Measurements from ENCODE around the gene EYS. TPM values are rescaled to one million over a fixed set of nuclear protein-coding genes. Genes with fewer than 3 reads are reported as not detected.

Gene EYS
- total and polyA plus RNA-seq, 2 of the 8 experiments (the other 6 are each of a cell fraction or from before 2014, with no cell fraction given): 0.05 to 0.13 TPM

DNA sequence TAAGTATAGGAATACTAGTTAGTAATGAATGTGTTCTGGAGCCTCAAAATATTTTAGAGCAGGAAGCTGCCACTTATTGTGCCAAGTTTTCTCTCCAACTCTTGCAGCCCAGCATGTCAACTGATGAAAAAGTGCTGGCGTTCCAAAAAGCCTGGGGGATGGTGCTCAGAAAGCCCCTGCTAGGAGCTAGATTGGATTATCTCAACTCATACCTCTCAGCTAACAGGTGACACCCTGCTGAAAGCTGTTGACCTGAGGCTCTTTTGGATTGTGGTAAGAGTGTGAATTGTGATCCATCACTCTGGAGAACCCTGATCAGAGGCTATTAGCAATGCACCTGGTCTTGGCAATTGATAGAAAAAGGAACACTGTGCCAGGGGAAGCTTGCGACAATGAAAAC is 580.4 kb downstream of the EYS start:
- DNase-seq (ENCODE audit: low read depth in 1 of 2, low spot score in 2 of 2) (no peak), FAIRE-seq (no peak)
- Histone ChIP-seq H4K5ac (ENCODE audit: insufficient read length, low read depth, low read length) (no peak overlapping the region), H4K91ac (replicated peaks; ENCODE audit: insufficient read length, low read length) (no peak overlapping the region), H4K20me1 (replicated peaks in 1 of 2; ENCODE audit: control insufficient read depth in 1 of 2, insufficient read depth in 2 of 2, low read length in 2 of 2) (no peaks in the 10 kb centered on the region), H3K79me2 (ENCODE audit: control insufficient read depth in 1 of 2, insufficient read depth in 2 of 2, low read length in 2 of 2) (no peaks in the 10 kb centered on the region), H3K56ac (replicated peaks; ENCODE audit: insufficient read length, low read depth, low read length) (no peak overlapping the region), H3K9me3 (ENCODE audit: insufficient read depth in 2 of 2, low read depth in 1 of 2, low read length in 1 of 2) (no peaks in the 10 kb centered on the region), H3K4me1 (replicated peaks in 1 of 4; ENCODE audit: control insufficient read depth in 3 of 4, insufficient read depth in 4 of 4, low read length in 3 of 4) (no peaks in the 10 kb centered on the region), H3K4me2 (ENCODE audit: insufficient read depth in 1 of 2, low read depth in 2 of 2, low read length in 2 of 2) (no peak overlapping the region), H3K14ac (ENCODE audit: insufficient read length) (no peak overlapping the region), H3K9ac (replicated peaks in 1 of 4; ENCODE audit: extremely low read depth in 1 of 4, low read depth in 3 of 4, low read length in 3 of 4) (no peak overlapping the region), H3K27me3 (replicated peaks in 1 of 4; ENCODE audit: control insufficient read depth in 3 of 4, extremely low read depth in 1 of 4, insufficient read depth in 3 of 4, low read length in 3 of 4) (no peaks in the 10 kb centered on the region), H2BK5ac (ENCODE audit: low read depth, low read length) (no peak overlapping the region), H2AFZ (ENCODE audit: low read length) (no peak overlapping the region), H3K23ac (ENCODE audit: insufficient read length) (no peak overlapping the region), H3K27ac (ENCODE audit: low read depth, low read length) (no peak overlapping the region), H3K4me3 (ENCODE audit: extremely low read depth in 1 of 4, insufficient read depth in 2 of 4, low read depth in 3 of 4, low read length in 4 of 4) (no peak overlapping the region), H4K8ac (ENCODE audit: extremely low read depth, insufficient read depth, low read length) (no peak overlapping the region), H3K18ac (ENCODE audit: extremely low read depth, low read length) (no peak overlapping the region), H3K36me3 (ENCODE audit: control insufficient read depth in 2 of 4, insufficient read depth in 4 of 4, low read length in 3 of 4) (no peaks in the 10 kb centered on the region), H2BK12ac (ENCODE audit: low read depth, low read length) (no peak overlapping the region), H2BK20ac (ENCODE audit: low read length) (no peak overlapping the region), H3K79me1 (ENCODE audit: low read depth, low read length) (no peaks in the 10 kb centered on the region), H2AK5ac (ENCODE audit: low read depth, low read length) (no peak overlapping the region), H3K23me2 (ENCODE audit: low read depth, low read length) (no peaks in the 10 kb centered on the region; the same call in 1 of the 2 replicates), H2BK15ac (ENCODE audit: low read length) (no peak overlapping the region), H2BK120ac (replicated peaks; ENCODE audit: low read depth, low read length) (no peak overlapping the region), H3K4ac (replicated peaks; ENCODE audit: insufficient read length, low read depth, low read length) (no peak overlapping the region)
- ChIA-PET CTCF (ENCODE audit: partially characterized antibody) (interaction anchor here (0.7 kb wide), 1 partner anchor 1140 kb away, joined by 3 read pairs; no protein-coding TSS in a partner anchor), POLR2A (ENCODE audit: partially characterized antibody) (no interaction called here)
- 80% methylated on average over 2 of the region's 2 CpGs; no CpG with 5 or more reads in 1 of the 2 experiments for WGBS, 2 experiments (ENCODE audit: extremely low coverage in 1 of 2, insufficient coverage in 1 of 2, insufficient read length in 1 of 2, insufficient replicate concordance in 2 of 2, low coverage in 1 of 2, low lambda C conversion rate in 2 of 2, missing lambda C conversion rate in 1 of 2)
- no peak for TF ChIP-seq EZH2 (IDR thresholded peaks at IDR 0.05; ENCODE audit: low read depth, low read length, severe bottlenecking)
- no peak for TF ChIP-seq SP4 (IDR thresholded peaks at IDR 0.05; ENCODE audit: low read length)
- no peak for TF ChIP-seq SRF (IDR thresholded peaks at IDR 0.05; ENCODE audit: low read depth, low read length)
- TF ChIP-seq EGR1 (IDR thresholded peaks at IDR 0.05; ENCODE audit: borderline replicate concordance, low read depth, low read length): no peak
- no peak for TF ChIP-seq HDAC6 (IDR thresholded peaks at IDR 0.05; ENCODE audit: low read depth, low read length)
- no peak for TF ChIP-seq PHF8 (conservative IDR thresholded peaks at IDR 0.05; ENCODE audit: low read depth, low read length)
- no peak for TF ChIP-seq BCL11A (IDR thresholded peaks at IDR 0.05; ENCODE audit: low read depth in 2 of 2, low read length in 2 of 2)
- TF ChIP-seq GTF2F1 (IDR thresholded peaks at IDR 0.05; ENCODE audit: borderline replicate concordance, low read depth, low read length): no peak
- TF ChIP-seq JUN (IDR thresholded peaks at IDR 0.05; ENCODE audit: low read depth, low read length): no peak
- TF ChIP-seq ASH2L (IDR thresholded peaks at IDR 0.05; ENCODE audit: low read length): no peak
- TF ChIP-seq CBX8 (IDR thresholded peaks at IDR 0.05; ENCODE audit: borderline replicate concordance, low read depth, low read length): no peak
- no peak for TF ChIP-seq SP1 (IDR thresholded peaks at IDR 0.05; ENCODE audit: low read depth, low read length)
- TF ChIP-seq POLR2AphosphoS5 (IDR thresholded peaks at IDR 0.05; ENCODE audit: low read depth, low read length): no peak
- TF ChIP-seq RNF2 (IDR thresholded peaks at IDR 0.05; ENCODE audit: borderline replicate concordance, low read depth, low read length, missing control alignments, poor library complexity, severe bottlenecking): no peak
- TF ChIP-seq TAF1 (IDR thresholded peaks at IDR 0.05; ENCODE audit: low read depth, low read length): no peak

Data from H1 (cell line).